IMR-90 (cell line): ENCODE measurements around the gene MTAP. TPM values are rescaled to one million over a fixed set of nuclear protein-coding genes. Genes with fewer than 3 reads are reported as not detected.

Experiments
- ATAC-seq: fragments of 200-7000 bp; cut with Tn5 transposase; 2 replicates; pipeline ENCODE4 v1.9.1; 2020; ENCODE audit warnings: low read depth, mild to moderate bottlenecking, moderate library complexity
- BruUV-seq: library from RNA; stranded (reverse); fragments of 400-500 nt; replicated peaks from 2 replicates; lab custom pipeline; 2021; lab: Mats Ljungman, UMichigan
- CTCF ChIA-PET: fragments of 300-600 bp; formaldehyde crosslinking; extraction: SDS; loops from one replicate; lab custom pipeline; 2021; ENCODE audit warnings: antibody characterized with exemption; lab: Yijun Ruan, JAX
- POLR2A ChIA-PET: fragments of 300-600 bp; sonication (Branson Sonifier 250); formaldehyde crosslinking; loops from one replicate; lab custom pipeline; 2022; ENCODE audit warnings: antibody characterized with exemption; ENCODE audit not compliant: unreplicated experiment; lab: Charles Lee
- DNase-seq: peaks from one replicate; pipeline ENCODE4 v3.0.0; 2013
- H2AFZ ChIP-seq: replicated peaks from 2 replicates; pipeline ENCODE3; 2013; ENCODE audit warnings: low read length, mild to moderate bottlenecking; ENCODE audit not compliant: poor library complexity
- H2AK5ac ChIP-seq: 2 replicates; pipeline ENCODE4 v1.6.1; 2013; ENCODE audit warnings: low read depth, low read length, inconsistent platforms
- H2AK9ac ChIP-seq: replicated peaks from 2 replicates; pipeline ENCODE3; 2013; ENCODE audit warnings: mild to moderate bottlenecking, low read depth, low read length, moderate library complexity; ENCODE audit not compliant: poor library complexity
- H2BK120ac ChIP-seq: 2 replicates; pipeline ENCODE4 v1.6.1; 2013; ENCODE audit warnings: low read depth, low read length, inconsistent platforms
- H2BK15ac ChIP-seq: 3 replicates; pipeline ENCODE4 v1.6.1; 2013; ENCODE audit warnings: low read depth, low read length, inconsistent platforms
- H2BK20ac ChIP-seq: 2 replicates; pipeline ENCODE4 v1.6.1; 2013; ENCODE audit warnings: low read depth, mild to moderate bottlenecking, inconsistent platforms, low read length, moderate library complexity
- H2BK5ac ChIP-seq: 2 replicates; pipeline ENCODE4 v1.6.1; 2013; ENCODE audit warnings: mild to moderate bottlenecking, low read depth, low read length, inconsistent platforms; ENCODE audit not compliant: poor library complexity, severe bottlenecking
- H3K14ac ChIP-seq: replicated peaks from 2 replicates; pipeline ENCODE4 v1.6.1; 2013; ENCODE audit warnings: low read depth, low read length, inconsistent platforms
- H3K18ac ChIP-seq: 2 replicates; pipeline ENCODE4 v1.6.1; 2013; ENCODE audit warnings: low read depth, low read length, control low read depth
- H3K23ac ChIP-seq: 2 replicates; pipeline ENCODE4 v1.6.1; 2013; ENCODE audit warnings: low read depth, low read length, inconsistent platforms
- H3K27ac ChIP-seq: 2 replicates; pipeline ENCODE4 v1.5.1; 2013; ENCODE audit warnings: mild to moderate bottlenecking, control low read depth, low read length; ENCODE audit not compliant: insufficient read depth
- H3K27me3 ChIP-seq: 2 replicates; pipeline ENCODE4 v1.6.1; 2013; ENCODE audit warnings: low read length; ENCODE audit not compliant: control insufficient read depth, insufficient read depth
- H3K36me3 ChIP-seq: 2 replicates; pipeline ENCODE4 v1.6.1; 2013; ENCODE audit warnings: low read length, mixed read lengths; ENCODE audit not compliant: control insufficient read depth, insufficient read depth
- H3K4ac ChIP-seq: 2 replicates; pipeline ENCODE4 v1.6.1; 2013; ENCODE audit warnings: low read depth, low read length, inconsistent platforms
- H3K4me1 ChIP-seq: 2 replicates; pipeline ENCODE4 v1.6.1; 2013; ENCODE audit warnings: low read length, mixed read lengths; ENCODE audit not compliant: control insufficient read depth, insufficient read depth
- H3K4me2 ChIP-seq: 2 replicates; pipeline ENCODE4 v1.6.1; 2013; ENCODE audit warnings: low read depth, mild to moderate bottlenecking, control low read depth, low read length, moderate library complexity
- H3K4me3 ChIP-seq: 2 replicates; pipeline ENCODE4 v1.5.1; 2013; ENCODE audit warnings: low read depth, mild to moderate bottlenecking, control low read depth, low read length, moderate library complexity; ENCODE audit not compliant: insufficient read depth
- H3K56ac ChIP-seq: 2 replicates; pipeline ENCODE4 v1.6.1; 2013; ENCODE audit warnings: low read length, inconsistent platforms; ENCODE audit not compliant: insufficient read depth; ENCODE audit errors: extremely low read depth
- H3K79me1 ChIP-seq, 2 experiments: 2 replicates each; pipeline ENCODE4 v1.6.1; 2013; ENCODE audit warnings: low read length in 2 of 2, inconsistent platforms in 1 of 2, low read depth in 1 of 2
- H3K9ac ChIP-seq: 2 replicates; pipeline ENCODE4 v1.6.1; 2013; ENCODE audit warnings: low read depth, low read length, control low read depth
- H3K9me1 ChIP-seq: 2 replicates; pipeline ENCODE4 v1.6.1; 2013; ENCODE audit warnings: low read length, inconsistent platforms; ENCODE audit not compliant: insufficient read depth
- H3K9me3 ChIP-seq: 2 replicates; pipeline ENCODE4 v1.6.1; 2013; ENCODE audit warnings: low read length; ENCODE audit not compliant: control insufficient read depth, insufficient read depth
- H4K20me1 ChIP-seq: 2 replicates; pipeline ENCODE4 v1.6.1; 2013; ENCODE audit warnings: low read length, inconsistent platforms; ENCODE audit not compliant: insufficient read depth
- H4K5ac ChIP-seq: 2 replicates; pipeline ENCODE4 v1.6.1; 2013; ENCODE audit warnings: mild to moderate bottlenecking, low read depth, low read length, control low read depth
- H4K8ac ChIP-seq, 2 experiments: 2 replicates each; pipeline ENCODE4 v1.6.1; 2013; ENCODE audit warnings: low read depth in 2 of 2, low read length in 2 of 2, control low read depth in 1 of 2, inconsistent platforms in 1 of 2
- H4K91ac ChIP-seq: 2 replicates; pipeline ENCODE4 v1.6.1; 2013; ENCODE audit warnings: low read depth, low read length, inconsistent platforms; ENCODE audit not compliant: insufficient read depth
- BHLHE40 ChIP-seq: fragments of 150-350 bp; IDR thresholded peaks from 2 replicates; pipeline ENCODE4 v1.6.1; 2016; ENCODE audit warnings: mild to moderate bottlenecking, low read depth, low read length
- CEBPB ChIP-seq: IDR thresholded peaks from 2 replicates; pipeline ENCODE4 v1.6.1; 2012; ENCODE audit warnings: low read depth, low read length, improper control_type of control experiment
- CHD1 ChIP-seq: IDR thresholded peaks from 2 replicates; pipeline ENCODE4 v1.6.1; 2012; ENCODE audit warnings: low read depth, low read length, improper control_type of control experiment
- FOS ChIP-seq: fragments of 150-350 bp; IDR thresholded peaks from 2 replicates; pipeline ENCODE4 v1.6.1; 2016; ENCODE audit warnings: low read depth, low read length
- MAFK ChIP-seq: IDR thresholded peaks from 2 replicates; pipeline ENCODE4 v1.6.1; 2012; ENCODE audit warnings: low read depth, low read length, improper control_type of control experiment
- MAZ ChIP-seq: IDR thresholded peaks from 2 replicates; pipeline ENCODE4 v1.6.1; 2012; ENCODE audit warnings: low read depth, mild to moderate bottlenecking, low read length, improper control_type of control experiment, moderate library complexity, borderline replicate concordance
- MXI1 ChIP-seq: IDR thresholded peaks from 2 replicates; pipeline ENCODE4 v1.6.1; 2012; ENCODE audit warnings: low read depth, mild to moderate bottlenecking, low read length, moderate library complexity, borderline replicate concordance
- NFE2L2 ChIP-seq: fragments of 150-350 bp; IDR thresholded peaks from 2 replicates; pipeline ENCODE4 v1.6.1; 2016; ENCODE audit warnings: low read depth, mild to moderate bottlenecking, low read length
- POLR2A ChIP-seq: IDR thresholded peaks from 2 replicates; pipeline ENCODE4 v1.6.1; 2012; ENCODE audit warnings: mild to moderate bottlenecking, low read depth, low read length
- RAD21 ChIP-seq: IDR thresholded peaks from 2 replicates; pipeline ENCODE4 v1.6.1; 2012; ENCODE audit warnings: low read length, improper control_type of control experiment
- RFX5 ChIP-seq: IDR thresholded peaks from 2 replicates; pipeline ENCODE4 v1.8.0; 2012; ENCODE audit warnings: low read depth, mild to moderate bottlenecking, low read length, moderate library complexity
- SMC3 ChIP-seq: fragments of 150-350 bp; IDR thresholded peaks from 2 replicates; pipeline ENCODE4 v1.6.1; 2016; ENCODE audit warnings: low read depth, mild to moderate bottlenecking, antibody characterized with exemption, low read length, moderate library complexity
- USF2 ChIP-seq: fragments of 150-350 bp; IDR thresholded peaks from 2 replicates; pipeline ENCODE4 v1.6.1; 2017; ENCODE audit warnings: mild to moderate bottlenecking, antibody characterized with exemption, low read length, low read depth
- WGBS, 2 experiments: methylation state at CpG; one replicate each; pipeline versions ENCODE4 v1.1.5 to v1.1.7; 2013; ENCODE audit warnings: missing lambda C conversion rate in 2 of 2; ENCODE audit not compliant: insufficient read length in 1 of 2; ENCODE audit errors: extremely low coverage in 2 of 2; 5-methylcytosine and 5-hydroxymethylcytosine counted together
- dilution Hi-C: fragments of 300-500 bp; cut with HindIII; formaldehyde crosslinking; loops from one replicate; pipeline ENCODE4 v1.14.3; 2018; ENCODE audit warnings: low sequenced_read_pairs; ENCODE audit not compliant: unreplicated experiment
- in situ Hi-C: fragments of 300-500 bp; cut with MboI; formaldehyde crosslinking; loops from 3 replicates; pipeline ENCODE4 v1.14.3; 2019; ENCODE audit warnings: low sequenced_read_pairs, inconsistent platforms, mixed read lengths
- intact Hi-C: fragments of 100-400 bp; cut with micrococcal nuclease; formaldehyde crosslinking; loops from 2 replicates; pipeline ENCODE4 v1.10.0; 2022
- polyA plus RNA-seq, 3 experiments: library from polyadenylated mRNA; depleted of rRNA; stranded (reverse); fragments of >200 nt; gene quantifications; 2 replicates each; pipeline ENCODE4 v1.2.3, GENCODE V29; 2012; ENCODE audit warnings: low replicate concordance in 1 of 3
- total RNA-seq: library from RNA; depleted of rRNA; stranded (reverse); fragments of >200 nt; gene quantifications from 2 replicates; pipeline ENCODE4 v1.2.3, GENCODE V29; 2012
- TF ChIP-seq, protein P1 (sequence below): conservative IDR thresholded peaks from 2 replicates; pipeline ENCODE4 v1.5.1; 2012; ENCODE audit warnings: mild to moderate bottlenecking, low read depth, low read length, improper control_type of control experiment
- TF ChIP-seq, protein P2 (sequence below): fragments of 150-350 bp; IDR thresholded peaks from 2 replicates; pipeline ENCODE4 v1.6.1; 2016; ENCODE audit warnings: low read depth, mild to moderate bottlenecking, low read length, moderate library complexity, borderline replicate concordance

Gene MTAP
- total and polyA plus RNA-seq, 2 of the 4 experiments (the other 2 are of a cell fraction), result 15.7 to 50.9 TPM

GRCh38 chr9:21875893-21876292 is 73.5 kb downstream of the MTAP start:
- Histone ChIP-seq H3K36me3 (no peaks in the 10 kb centered on the region), H3K79me1 (peaks cover 0 to 5% of the 10 kb centered on the region in 2 experiments; a peak in 1 of 4 replicates), H2AK9ac (no peak overlapping the region), H3K56ac (no peak overlapping the region), H2BK20ac (no peak overlapping the region), H3K4me2 (no peak overlapping the region), H2BK15ac (no peak overlapping the region), H4K5ac (no peak overlapping the region), H3K9me3 (peaks cover 2% of the 10 kb centered on the region; the same call in 1 of the 2 replicates), H3K4me1 (no peaks in the 10 kb centered on the region), H2BK120ac (no peak overlapping the region), H3K27ac (no peak overlapping the region), H3K4ac (no peak overlapping the region), H2AK5ac (no peak overlapping the region), H3K9ac (no peak overlapping the region), H3K4me3 (no peak overlapping the region), H2AFZ (no peak overlapping the region), H4K20me1 (no peaks in the 10 kb centered on the region), H3K18ac (no peak overlapping the region), H4K8ac (no peak overlapping the region), H3K27me3 (no peaks in the 10 kb centered on the region), H3K9me1 (no peaks in the 10 kb centered on the region), H3K23ac (no peak overlapping the region), H3K14ac (no peak overlapping the region), H4K91ac (no peak overlapping the region), H2BK5ac (no peak overlapping the region)
- in situ Hi-C loops, result no loop called here
- WGBS, 2 experiments, result 100% methylated on average over 1 of the region's 4 CpGs; no CpG with 5 or more reads in 1 of the 2 experiments
- no TSS peak for BruUV-seq
- DNase-seq (no peak), ATAC-seq (no peak)
- dilution Hi-C loops, result no loop called here
- ChIA-PET POLR2A (no interaction called here), CTCF (no interaction called here)
- TF ChIP-seq USF2, result no peak
- TF ChIP-seq CHD1, result no peak
- no peak for TF ChIP-seq NFE2L2
- TF ChIP-seq MXI1, result no peak
- no peak for TF ChIP-seq FOS
- TF ChIP-seq BHLHE40, result no peak
- no peak for TF ChIP-seq RFX5
- no peak for TF ChIP-seq RAD21
- no peak for TF ChIP-seq CEBPB
- TF ChIP-seq POLR2A, result no peak
- TF ChIP-seq, protein P1, sequence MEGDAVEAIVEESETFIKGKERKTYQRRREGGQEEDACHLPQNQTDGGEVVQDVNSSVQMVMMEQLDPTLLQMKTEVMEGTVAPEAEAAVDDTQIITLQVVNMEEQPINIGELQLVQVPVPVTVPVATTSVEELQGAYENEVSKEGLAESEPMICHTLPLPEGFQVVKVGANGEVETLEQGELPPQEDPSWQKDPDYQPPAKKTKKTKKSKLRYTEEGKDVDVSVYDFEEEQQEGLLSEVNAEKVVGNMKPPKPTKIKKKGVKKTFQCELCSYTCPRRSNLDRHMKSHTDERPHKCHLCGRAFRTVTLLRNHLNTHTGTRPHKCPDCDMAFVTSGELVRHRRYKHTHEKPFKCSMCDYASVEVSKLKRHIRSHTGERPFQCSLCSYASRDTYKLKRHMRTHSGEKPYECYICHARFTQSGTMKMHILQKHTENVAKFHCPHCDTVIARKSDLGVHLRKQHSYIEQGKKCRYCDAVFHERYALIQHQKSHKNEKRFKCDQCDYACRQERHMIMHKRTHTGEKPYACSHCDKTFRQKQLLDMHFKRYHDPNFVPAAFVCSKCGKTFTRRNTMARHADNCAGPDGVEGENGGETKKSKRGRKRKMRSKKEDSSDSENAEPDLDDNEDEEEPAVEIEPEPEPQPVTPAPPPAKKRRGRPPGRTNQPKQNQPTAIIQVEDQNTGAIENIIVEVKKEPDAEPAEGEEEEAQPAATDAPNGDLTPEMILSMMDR, result no peak
- TF ChIP-seq MAFK, result no peak
- TF ChIP-seq, protein P2, sequence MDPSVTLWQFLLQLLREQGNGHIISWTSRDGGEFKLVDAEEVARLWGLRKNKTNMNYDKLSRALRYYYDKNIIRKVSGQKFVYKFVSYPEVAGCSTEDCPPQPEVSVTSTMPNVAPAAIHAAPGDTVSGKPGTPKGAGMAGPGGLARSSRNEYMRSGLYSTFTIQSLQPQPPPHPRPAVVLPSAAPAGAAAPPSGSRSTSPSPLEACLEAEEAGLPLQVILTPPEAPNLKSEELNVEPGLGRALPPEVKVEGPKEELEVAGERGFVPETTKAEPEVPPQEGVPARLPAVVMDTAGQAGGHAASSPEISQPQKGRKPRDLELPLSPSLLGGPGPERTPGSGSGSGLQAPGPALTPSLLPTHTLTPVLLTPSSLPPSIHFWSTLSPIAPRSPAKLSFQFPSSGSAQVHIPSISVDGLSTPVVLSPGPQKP, result no peak
- TF ChIP-seq SMC3, result no peak
- no peak for TF ChIP-seq MAZ
- intact Hi-C loops, result no loop called here
